ENCODE data around the gene FOXP1.

FOXP1 gene

GRCh38 chr3:71401695-71402231 lies 181.8 kb downstream of the FOXP1 start:
- Histone ChIP-seq H3K36me3 (ENCODE audit: control insufficient read depth, low read length) (no peaks in the 10 kb centered on the region), H4K20me1 (ENCODE audit: control insufficient read depth, insufficient read depth, low read depth, low read length) (no peaks in the 10 kb centered on the region; the same call in 1 of the 2 replicates), H3K79me2 (ENCODE audit: control insufficient read depth, low read length) (peaks cover 90% of the 10 kb centered on the region), H3F3A (ENCODE audit: control insufficient read depth, insufficient read depth) (no peaks in the 10 kb centered on the region; the same call in 1 of the 2 replicates), H3K9me3 (ENCODE audit: control insufficient read depth, insufficient read depth, low read length) (no peaks in the 10 kb centered on the region), H3K9me2 (replicated peaks; ENCODE audit: control insufficient read depth, low read length) (no peaks in the 10 kb centered on the region), H3K27ac (ENCODE audit: low read depth, low read length) (no peak overlapping the region), H3K4me3 (ENCODE audit: low read length) (no peak overlapping the region; the same call in 1 of the 2 replicates), H3K27me3 (ENCODE audit: control insufficient read depth, low read length) (no peaks in the 10 kb centered on the region), H3K4me1 (ENCODE audit: control insufficient read depth, low read length) (peaks cover 81% of the 10 kb centered on the region), H3K4me2 (ENCODE audit: low read length) (peak overlapping the region; percentile 40)
- TF ChIP-seq CTCF (IDR thresholded peaks at IDR 0.05; ENCODE audit: low read depth, low read length, poor library complexity, severe bottlenecking) (no peak), EZH2phosphoT487 (IDR thresholded peaks at IDR 0.05; ENCODE audit: borderline replicate concordance, low read length) (no peak)

- peaks cover 91% of the 10 kb centered on the region for H3K79me2 ChIP-seq (ENCODE audit: control insufficient read depth, low read length)
- H3K4me1 ChIP-seq (ENCODE audit: control insufficient read depth, low read length) = peaks cover 85% of the 10 kb centered on the region
- no peaks in the 10 kb centered on the region for H3K9me2 ChIP-seq (replicated peaks; ENCODE audit: control insufficient read depth, low read length)
- no peak overlapping the region for H3K27ac ChIP-seq (ENCODE audit: low read depth, low read length)
- TF ChIP-seq CTCF (IDR thresholded peaks at IDR 0.05; ENCODE audit: low read depth, low read length, poor library complexity, severe bottlenecking) (no peak), EZH2phosphoT487 (IDR thresholded peaks at IDR 0.05; ENCODE audit: borderline replicate concordance, low read length) (no peak)
- H3K36me3 ChIP-seq (ENCODE audit: control insufficient read depth, low read length) = no peaks in the 10 kb centered on the region
- H3K4me2 ChIP-seq (ENCODE audit: low read length) = peak overlapping the region; percentile 40
- H3F3A ChIP-seq (ENCODE audit: control insufficient read depth, insufficient read depth) = no peaks in the 10 kb centered on the region; the same call in 1 of the 2 replicates
- H3K4me3 ChIP-seq (ENCODE audit: low read length) = no peak overlapping the region
- no peaks in the 10 kb centered on the region; the same call in 1 of the 2 replicates for H4K20me1 ChIP-seq (ENCODE audit: control insufficient read depth, insufficient read depth, low read depth, low read length)
- H3K27me3 ChIP-seq (ENCODE audit: control insufficient read depth, low read length) = no peaks in the 10 kb centered on the region
- no peaks in the 10 kb centered on the region for H3K9me3 ChIP-seq (ENCODE audit: control insufficient read depth, insufficient read depth, low read length)
Observed at GRCh38 chr3:71400986-71401451, 182.5 kb downstream of the FOXP1 start.

GRCh38 chr3:71399478-71399877 lies 184.1 kb downstream of the FOXP1 start:
- peaks cover 91% of the 10 kb centered on the region for H3K79me2 ChIP-seq (ENCODE audit: control insufficient read depth, low read length)
- H3K27me3 ChIP-seq (ENCODE audit: control insufficient read depth, low read length) = no peaks in the 10 kb centered on the region
- H3K4me1 ChIP-seq (ENCODE audit: control insufficient read depth, low read length) = peaks cover 87% of the 10 kb centered on the region

More at GRCh38 chr3:71399478-71399877, 184.1 kb downstream of the FOXP1 start:
- Histone ChIP-seq H3K9me3 (ENCODE audit: control insufficient read depth, insufficient read depth, low read length) (no peaks in the 10 kb centered on the region), H3K4me2 (ENCODE audit: low read length) (peak overlapping the region; percentile 51; the same call in 1 of the 2 replicates), H3K27ac (ENCODE audit: low read depth, low read length) (no peak overlapping the region), H3K36me3 (ENCODE audit: control insufficient read depth, low read length) (no peaks in the 10 kb centered on the region), H3F3A (ENCODE audit: control insufficient read depth, insufficient read depth) (no peaks in the 10 kb centered on the region; the same call in 1 of the 2 replicates), H3K4me3 (ENCODE audit: low read length) (no peak overlapping the region), H3K9me2 (replicated peaks; ENCODE audit: control insufficient read depth, low read length) (no peaks in the 10 kb centered on the region), H4K20me1 (ENCODE audit: control insufficient read depth, insufficient read depth, low read depth, low read length) (no peaks in the 10 kb centered on the region; the same call in 1 of the 2 replicates)
- TF ChIP-seq CTCF (IDR thresholded peaks at IDR 0.05; ENCODE audit: low read depth, low read length, poor library complexity, severe bottlenecking) (no peak), EZH2phosphoT487 (IDR thresholded peaks at IDR 0.05; ENCODE audit: borderline replicate concordance, low read length) (no peak)
